Activated T-cell treated with anti-CD3 and anti-CD28 coated beads for 48 hours (primary cell): ENCODE data around the gene AUTS2.
"Not testable (repeated sequence)": the region's sequence is repeated elsewhere in the genome, so short reads cannot be mapped to it uniquely, and the experiment has no call there.

Experiments used
- DNase-seq: peaks from one replicate; pipeline ENCODE4 v3.0.0-alpha.2; 2020; ENCODE audit warnings: low read depth

Gene AUTS2

DNA sequence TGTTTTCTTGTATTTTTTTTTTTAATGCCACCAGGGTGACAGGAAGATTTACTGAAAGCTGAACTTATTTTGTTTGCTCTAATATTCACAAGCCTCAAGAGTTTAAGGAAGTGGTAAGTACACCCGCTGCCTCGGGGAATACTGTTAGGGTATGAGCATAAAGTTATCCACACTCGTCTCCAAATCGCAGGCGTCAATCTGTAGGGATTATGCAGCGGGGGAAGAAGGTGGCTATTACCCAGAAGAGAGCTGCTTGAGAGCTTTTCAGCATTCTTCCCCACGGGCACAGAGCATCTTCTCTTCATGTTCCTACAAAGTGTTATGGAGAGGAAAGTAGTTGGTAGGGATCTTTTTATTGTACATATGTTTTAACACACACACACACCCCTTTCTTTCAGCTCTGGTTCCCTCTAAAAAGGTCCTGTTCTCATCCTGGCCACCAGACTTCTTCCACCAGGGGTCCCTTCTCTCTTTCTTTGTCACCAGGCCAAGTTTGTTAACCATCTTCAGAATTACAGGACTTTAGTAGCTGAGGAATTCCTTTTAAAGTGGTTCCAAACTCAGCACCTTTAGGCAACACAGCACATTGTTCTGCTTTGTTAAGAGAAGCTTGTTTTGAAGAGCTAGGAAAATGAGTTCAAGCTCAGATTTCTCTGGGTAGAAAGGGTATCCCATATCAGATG, 1122.1 kb downstream of the AUTS2 start:
- no peak for DNase-seq

DNA sequence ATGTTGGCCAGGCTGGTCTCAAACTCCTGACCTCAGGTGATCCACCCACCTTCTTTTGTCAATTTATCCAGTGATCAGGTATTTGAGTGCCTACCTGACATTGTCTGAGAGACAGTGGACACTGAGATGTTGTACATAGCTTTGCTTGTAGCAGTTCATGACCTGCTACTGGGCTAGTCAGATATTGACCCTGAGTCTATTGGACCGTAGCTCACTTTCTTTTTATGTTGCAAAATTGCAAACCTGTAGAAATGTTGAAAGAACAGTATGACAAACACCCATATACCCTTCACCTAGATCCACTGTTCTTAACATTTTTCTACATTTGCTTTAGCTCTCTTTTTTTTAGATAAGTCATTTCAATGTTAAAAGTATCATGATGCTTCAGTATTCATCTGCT, 1123.2 kb downstream of the AUTS2 start:
- DNase-seq, result no peak

- DNase-seq, result no peak
These were observed 1125.1 kb downstream of the AUTS2 start for GRCh38 chr7:70723339-70723738.

GRCh38 chr7:70725448-70725847, 1127.2 kb downstream of the AUTS2 start:
- DNase-seq, result no peak

GRCh38 chr7:70726294-70726693, 1128.0 kb downstream of the AUTS2 start:
- no peak for DNase-seq

DNA sequence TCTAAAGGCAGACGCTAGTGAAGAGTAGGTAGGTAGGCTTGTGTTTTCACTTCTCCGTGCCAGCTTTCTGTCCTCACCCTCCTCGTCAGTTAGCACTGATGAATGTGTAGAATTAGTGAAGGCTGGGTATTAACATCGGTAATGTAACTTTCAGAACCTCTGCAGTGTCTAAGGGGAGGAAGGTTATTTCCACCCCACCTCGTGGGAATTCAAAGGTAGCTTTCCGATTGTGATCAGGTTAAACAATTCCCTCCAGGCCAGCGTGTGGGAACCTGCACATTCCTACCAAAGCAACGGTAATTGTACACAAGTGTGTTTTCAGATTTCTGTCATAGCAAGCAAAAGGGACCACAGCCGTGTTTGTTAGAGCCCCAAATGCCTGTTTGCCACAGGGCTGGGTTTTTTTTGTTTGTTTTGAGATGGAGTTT, 1128.7 kb downstream of the AUTS2 start:
- DNase-seq, result no peak

DNA sequence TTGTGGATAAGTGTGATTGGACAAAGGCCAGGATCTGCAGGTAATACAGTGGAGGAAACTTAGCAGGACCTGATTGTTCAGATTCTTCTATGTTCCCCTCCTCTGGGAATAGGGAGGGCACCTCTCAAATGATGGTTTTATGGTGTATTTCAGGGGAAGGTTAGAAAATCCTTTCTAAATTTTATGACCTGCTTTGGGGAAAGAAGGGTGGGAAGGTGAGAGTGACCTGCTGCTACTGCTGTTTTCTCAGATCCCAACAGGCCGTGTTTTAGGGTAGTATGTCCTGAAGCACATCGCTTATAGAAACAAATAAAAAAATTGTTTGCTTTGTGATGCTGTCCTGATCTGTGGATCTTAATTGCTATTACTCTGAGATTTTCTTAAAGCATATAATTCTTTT, 1129.6 kb downstream of the AUTS2 start:
- no peak for DNase-seq

- DNase-seq, result no peak
These were observed 1130.7 kb downstream of the AUTS2 start for GRCh38 chr7:70728872-70729552.

DNA sequence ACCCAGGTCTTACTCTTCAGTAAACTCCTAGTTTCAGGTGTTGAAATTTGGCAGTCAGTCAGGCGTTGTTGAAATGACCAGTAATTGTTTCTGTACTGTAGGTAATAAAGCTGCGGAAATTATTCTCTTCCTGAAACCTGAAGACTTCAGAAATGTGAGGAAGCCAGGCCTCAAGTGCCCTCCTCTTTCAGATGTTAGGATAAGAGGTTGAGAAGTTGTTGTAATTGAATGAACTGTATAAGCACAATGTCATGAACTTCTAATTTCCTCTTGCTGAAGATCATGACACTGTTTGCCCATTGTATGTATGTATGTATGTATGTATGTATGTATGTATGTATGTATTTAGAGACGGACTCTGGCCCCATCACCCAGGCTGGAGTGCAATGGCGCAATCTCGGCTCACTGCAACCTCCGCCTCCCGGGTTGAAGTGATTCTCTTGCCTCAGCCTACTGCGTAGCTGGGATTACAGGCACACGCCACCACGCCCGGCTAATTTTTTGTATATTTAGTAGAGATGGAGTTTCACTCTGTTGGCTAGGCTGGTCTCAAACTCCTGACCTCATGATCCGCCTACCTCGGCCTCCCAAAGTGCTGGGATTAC, 1131.4 kb downstream of the AUTS2 start:
- not testable (repeated sequence) for DNase-seq

GRCh38 chr7:70730451-70731110, 1132.3 kb downstream of the AUTS2 start:
- DNase-seq, result no peak

DNA sequence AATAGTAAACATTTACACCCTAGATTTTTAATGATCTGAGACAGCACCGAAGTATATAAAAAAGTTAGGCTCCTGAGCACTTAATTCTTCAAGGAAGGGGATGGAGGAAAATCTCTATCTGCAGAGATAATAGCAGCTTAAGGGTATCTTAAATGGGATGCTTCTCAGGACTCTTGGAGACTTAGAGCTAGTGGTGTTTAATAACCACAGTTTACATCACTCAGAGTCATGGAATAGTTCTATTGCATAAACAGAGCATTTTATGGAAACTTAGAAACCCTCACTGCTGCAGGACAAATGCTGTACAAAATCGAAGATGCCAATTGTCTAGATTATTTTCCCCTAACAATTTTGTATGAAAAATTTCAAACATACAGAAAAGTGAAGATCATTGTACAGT, 1134.8 kb downstream of the AUTS2 start:
- DNase-seq, result no peak

- no peak for DNase-seq
These were observed 1136.1 kb downstream of the AUTS2 start for GRCh38 chr7:70734411-70734810.

GRCh38 chr7:70735313-70735712, 1137.0 kb downstream of the AUTS2 start:
- no peak for DNase-seq

DNA sequence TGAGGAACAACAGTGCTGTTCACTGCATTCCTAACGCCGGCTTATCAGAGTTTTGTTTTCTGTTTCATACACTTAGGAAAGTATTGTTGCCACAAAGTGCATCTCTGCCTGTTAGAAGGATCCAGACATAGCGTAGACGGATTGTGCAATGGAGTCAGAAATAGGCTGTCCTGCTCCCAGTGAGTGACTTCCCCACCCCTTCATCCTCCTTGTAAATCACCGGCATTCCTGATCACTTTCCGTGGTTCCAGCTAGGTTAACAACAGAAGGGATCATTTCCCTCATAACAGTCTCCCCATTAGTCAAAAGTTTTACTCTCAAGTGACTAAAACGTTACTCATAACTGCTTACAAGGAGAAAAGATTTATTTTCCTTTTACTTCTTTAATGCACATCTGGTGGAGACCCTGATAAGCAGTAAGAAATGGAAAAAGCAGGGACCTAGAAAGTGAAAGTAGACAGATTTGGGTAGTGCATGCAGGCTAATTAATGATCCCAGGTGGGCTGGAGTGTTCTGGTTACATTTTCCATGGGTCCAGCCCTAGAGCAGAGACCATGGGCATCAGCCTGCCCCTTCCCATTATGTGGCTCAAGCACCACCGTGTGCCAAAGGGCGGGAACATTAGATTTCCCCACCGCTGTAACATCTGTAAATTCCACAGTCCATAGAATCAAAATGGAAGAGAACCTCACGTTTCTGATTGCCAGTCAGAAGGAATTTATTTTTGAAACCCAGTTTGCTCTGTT, 1138.6 kb downstream of the AUTS2 start:
- DNase-seq, result no peak

DNA sequence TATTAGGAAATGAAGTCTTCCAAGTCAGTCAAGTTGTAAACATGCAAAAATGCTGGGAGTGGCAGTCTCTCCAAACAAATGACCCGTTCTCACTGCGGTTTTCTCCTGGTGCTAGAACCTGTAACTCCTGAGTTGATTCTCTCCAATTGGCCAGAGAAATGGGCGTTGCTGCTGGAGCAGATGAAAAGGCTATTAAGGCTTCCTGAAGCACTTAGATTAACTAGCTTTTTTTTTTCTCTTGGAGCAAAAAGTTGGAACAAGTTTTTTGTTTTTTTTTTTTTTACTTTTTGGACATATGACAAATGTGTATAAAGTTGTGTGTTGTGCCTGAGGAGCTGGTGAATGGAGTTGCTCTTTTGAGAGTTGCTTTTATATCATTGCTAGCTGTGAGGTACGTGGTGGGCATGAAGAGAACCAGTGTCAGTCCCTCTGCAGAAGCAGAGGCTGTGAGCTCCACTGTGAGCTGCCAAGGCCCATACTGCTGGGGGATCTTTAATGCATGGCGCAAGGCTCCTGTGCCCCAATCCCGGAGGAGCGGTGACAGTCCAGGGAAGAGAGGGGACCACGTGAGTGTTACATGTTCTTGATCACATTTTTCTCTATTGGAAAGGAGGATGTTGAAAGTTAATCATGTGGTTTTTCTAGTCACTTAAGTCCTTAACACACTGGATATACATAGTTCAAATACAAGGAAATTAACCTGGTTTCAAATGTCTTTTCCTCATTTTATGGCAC, 1140.0 kb downstream of the AUTS2 start:
- no peak for DNase-seq

- DNase-seq, result no peak
These were observed 1141.5 kb downstream of the AUTS2 start for GRCh38 chr7:70739646-70740210.

DNA sequence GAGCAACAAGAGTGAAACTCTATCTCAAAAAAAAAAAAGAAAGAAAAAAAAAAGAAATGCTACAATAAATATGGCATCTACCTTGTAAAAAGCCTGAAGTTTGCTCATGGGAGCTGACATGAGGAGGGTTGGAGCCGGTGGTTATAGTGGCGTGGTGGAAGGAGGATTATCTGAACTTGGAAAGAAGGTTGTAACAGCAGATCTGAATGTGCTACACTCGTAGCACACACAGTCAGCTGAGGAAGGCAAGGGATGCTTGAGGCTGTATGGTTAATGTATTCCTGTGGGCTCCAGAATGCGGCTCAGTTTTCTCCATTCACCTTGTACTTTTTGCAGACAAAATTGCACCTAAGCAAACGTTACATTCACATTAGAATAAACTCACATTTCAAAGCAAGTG, 1143.4 kb downstream of the AUTS2 start:
- no peak for DNase-seq

DNA sequence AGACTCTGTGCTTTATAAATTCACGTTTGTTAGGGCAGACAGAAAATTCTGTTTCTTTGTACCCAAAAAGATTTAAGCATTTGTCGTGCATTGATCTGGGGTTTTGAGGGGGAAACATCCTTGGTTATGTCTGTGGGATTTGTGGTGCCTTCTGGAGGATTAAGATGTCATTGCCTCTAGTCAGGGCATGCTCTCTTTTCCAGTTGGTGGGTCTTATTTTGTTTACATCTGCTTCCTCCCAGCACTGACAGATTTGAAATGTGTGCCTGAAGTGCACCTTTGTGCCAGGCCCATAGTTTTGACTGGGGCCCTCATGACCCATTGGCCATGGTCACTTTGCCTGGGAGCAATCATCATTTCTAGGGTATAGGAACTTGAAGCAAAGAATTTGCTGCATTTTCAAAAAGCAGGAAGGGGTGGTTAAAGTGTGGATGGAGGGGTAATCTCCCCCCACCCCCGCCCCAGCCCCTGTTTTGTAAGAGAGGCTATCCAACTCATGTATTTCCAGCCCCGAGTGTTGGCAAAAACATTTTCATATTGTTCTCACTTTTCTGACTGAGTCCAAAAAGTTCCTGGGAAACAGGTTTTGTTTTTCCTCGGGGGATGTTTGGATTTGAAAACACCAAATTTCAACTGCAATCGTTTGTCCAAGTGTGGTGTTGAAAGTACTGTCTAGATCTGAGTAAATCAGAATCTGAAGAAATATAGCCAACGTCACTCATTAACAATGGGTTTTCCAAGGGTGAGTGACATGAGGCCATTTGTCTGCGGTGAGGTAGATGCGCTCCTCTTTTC, 1145.5 kb downstream of the AUTS2 start:
- DNase-seq, result no peak

DNA sequence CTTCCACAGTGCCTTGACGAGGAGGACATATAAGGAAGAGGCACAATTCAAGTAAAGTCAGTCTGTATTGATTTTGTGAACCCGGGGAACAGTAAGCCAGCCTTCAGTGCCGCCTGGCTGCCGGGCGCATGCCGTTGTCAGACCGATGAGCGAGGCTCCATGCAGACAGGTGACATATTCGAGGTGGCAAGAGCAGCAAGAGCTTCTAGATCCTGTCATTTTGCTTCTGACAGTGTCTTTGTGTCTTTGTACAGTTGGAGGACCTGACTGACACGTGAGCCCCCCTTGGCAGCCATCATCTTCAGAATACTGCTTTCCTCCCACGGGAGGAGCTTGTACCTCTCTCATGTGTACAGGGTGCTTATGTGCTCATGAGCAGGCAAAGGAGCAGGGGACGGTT, 1146.2 kb downstream of the AUTS2 start:
- no peak for DNase-seq

DNA sequence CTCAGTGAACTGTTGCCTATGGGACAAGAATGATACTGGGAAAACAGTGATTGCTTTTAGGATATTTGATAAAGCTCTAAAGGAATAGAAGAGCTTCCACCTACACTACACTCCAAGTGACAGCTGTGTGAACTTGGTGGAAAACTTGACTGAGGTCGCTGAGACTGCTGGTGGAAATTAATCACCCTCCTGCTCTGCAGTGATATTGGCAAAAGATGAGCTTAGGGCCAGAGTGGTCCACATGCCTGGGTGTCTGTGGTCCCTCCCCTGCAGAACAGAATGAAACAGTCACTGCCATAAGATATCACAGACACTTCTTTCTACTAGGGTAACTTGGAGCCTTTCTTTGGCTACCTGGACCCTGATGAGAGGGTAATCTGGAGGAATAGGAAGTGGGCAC, 1151.6 kb downstream of the AUTS2 start:
- DNase-seq, result no peak
